NCI-H2081 (cell line): Measurements from ENCODE around the gene ELMOD2.

Experiments used
- DNase-seq, 2 experiments: peaks; one replicate each; lab custom pipeline; 2025; lab: John Stamatoyannopoulos, UW

ELMOD2 gene

DNA sequence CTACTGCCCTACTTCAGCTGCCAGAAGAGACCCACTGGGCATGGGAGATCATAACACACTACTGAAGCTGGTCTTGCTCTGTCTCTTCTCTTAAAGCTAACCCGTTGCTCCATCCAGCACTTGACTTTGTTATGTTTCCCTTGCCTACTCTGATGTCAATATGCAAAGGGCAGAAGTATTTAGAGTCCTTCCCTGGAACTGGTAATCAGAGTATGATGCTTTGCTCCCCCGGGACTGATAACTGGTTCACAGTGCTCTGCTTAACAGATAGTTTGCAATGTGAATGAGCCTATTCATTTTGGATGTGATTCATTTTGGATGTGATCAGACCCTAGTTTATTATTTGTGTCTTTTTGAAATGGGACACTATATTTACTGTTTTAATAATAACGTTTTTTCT, 57.1 kb downstream of the ELMOD2 start:
- DNase-seq = no peak

GRCh38 chr4:140584439-140584838, 60.5 kb downstream of the ELMOD2 start:
- DNase-seq = no peak

DNA sequence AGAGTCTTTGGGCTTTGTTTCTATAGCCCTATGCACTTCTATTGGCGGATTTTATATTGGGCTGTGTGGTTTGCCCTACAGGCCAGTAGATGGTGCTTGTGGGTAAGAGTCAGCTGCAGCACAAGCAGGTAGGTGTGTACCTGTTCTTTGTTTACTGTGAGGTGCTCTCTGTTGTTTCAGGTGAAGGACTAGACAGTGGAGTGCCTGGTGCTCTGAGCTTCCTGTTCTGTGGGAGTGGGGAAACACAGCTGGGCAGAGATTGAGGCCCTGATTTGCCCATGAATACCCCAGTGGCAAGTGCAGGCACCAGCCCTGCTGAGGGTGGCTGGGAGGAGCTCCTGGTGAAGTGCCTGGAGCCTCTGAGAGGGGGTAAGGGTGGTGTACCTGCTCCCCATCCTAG, 71.1 kb downstream of the ELMOD2 start:
- DNase-seq = peak; percentile 7 to 32

- DNase-seq = no peak
Measured at GRCh38 chr4:140600408-140600807, 76.4 kb downstream of the ELMOD2 start.

GRCh38 chr4:140602714-140603113, 78.7 kb downstream of the ELMOD2 start:
- DNase-seq = no peak

DNA sequence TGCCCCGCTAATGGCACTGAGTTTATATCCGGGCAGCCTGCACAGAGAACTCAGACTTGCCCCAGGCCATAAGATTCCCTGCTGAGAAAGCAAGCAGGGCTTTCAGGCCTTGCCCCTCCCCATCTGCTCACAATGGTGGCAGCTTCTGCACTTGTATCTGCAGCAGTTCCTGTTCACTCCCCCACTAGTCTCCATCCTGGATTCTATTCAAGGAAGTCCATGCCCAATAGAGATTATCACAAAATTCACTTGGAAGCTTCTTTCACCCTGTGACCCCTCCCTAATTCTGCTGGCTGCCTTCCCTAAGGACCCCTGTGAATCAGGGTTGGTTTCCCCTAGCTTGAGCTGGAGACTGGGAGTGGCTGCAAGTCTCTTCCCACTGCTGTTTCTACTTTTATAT, 79.3 kb downstream of the ELMOD2 start:
- DNase-seq = peak; percentile 45 to 68
